ENCODE results near the gene NTN1.
"Not testable (repeated sequence)": the region's sequence is repeated elsewhere in the genome, so short reads cannot be mapped to it uniquely, and the experiment has no call there.

Gene NTN1

DNA sequence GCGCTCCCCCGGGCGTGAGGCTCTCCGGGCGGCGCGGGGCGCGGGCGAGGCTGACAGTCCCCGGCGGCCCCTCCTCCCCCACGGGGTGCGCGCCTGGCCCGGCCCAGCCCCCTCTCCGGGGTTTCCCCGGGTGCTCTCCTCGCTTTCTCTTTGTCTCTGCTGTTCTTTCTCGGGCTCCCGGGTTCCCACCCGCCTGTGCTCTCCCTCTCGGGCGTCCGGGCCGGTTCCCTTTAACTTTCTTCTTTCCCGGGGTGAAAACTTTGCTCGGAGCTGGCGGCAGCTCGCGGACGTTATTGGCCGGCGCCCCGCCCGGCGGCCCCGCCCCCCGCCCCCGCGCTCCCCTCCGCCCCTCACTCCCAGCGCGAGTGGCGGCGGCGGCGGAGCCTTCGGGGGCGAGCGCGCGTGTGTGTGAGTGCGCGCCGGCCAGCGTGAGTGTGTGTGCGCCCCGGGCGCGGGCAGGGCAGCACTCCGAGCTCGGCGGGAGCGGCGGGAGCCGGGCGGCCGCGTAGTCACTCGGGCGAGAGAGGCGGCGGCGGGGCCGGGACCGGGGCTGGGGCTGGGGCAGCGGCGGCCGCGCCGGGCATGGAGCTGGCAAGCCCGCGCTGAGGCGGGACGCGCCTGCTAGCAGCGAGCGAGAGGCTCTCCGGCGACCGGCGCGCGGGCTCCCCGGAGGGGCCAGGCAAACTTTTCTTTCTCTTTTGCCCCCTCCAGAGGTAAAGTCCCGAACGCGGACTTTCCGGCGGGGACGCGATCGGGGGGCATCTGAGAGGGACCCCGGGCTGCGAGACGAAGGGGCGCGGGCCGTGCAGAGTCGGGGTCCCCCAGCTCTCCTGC is at the start of gene NTN1:
TSS of gene NTN1 (plus strand) at position 353 of the 834 bp plus-strand sequence. CDS start 864 bp downstream, outside the sequence.
- DNase-seq, result no peak

DNA sequence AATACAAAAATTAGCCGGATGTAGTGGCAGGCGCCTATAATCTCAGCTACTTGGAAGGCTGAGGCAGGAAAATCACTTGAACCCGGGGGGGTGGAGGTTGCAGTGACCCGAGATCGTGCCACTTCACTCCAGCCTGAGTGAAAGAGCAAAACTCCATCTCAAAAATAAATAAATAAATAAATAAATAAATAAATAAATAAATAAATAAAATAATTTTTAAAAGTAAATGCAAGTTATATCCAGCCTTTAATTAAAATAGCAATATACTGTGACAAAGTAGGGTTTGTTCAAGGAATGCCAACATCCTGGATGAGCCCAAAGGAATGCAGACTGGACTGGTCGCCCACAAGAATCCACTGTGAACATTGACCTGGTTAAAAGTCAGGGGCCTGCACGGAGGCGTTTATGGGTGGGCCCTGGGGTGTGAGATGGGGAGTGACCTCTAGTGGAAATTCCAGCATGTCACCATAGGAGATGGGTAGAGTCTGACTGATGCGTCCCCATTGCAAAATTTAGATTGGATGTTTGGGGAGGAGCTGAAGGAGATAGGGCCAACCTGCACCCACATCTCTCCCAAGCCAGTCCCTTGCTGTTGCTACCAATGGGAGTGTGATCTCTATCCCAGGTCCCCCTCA is 46.1 kb upstream of the NTN1 start:
- no peak for DNase-seq

DNA sequence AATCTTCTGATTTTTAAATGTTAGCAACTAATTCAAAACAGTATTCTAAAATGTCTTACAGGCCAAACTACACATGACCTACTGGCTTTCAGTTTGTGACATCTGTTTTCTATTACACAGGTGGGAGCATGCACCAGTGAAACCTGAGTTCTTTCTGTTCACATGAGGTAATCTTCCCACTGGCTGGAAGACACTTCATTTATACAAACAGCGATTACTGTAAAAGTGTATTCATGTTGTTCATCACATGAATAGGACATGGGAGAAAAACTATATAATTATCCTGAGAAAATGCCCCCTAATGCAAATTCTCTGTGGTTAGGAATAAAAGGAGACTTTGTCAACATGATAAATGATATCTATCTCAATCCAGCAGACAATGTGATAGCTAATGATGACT is 44.7 kb upstream of the NTN1 start:
- no peak for DNase-seq

DNA sequence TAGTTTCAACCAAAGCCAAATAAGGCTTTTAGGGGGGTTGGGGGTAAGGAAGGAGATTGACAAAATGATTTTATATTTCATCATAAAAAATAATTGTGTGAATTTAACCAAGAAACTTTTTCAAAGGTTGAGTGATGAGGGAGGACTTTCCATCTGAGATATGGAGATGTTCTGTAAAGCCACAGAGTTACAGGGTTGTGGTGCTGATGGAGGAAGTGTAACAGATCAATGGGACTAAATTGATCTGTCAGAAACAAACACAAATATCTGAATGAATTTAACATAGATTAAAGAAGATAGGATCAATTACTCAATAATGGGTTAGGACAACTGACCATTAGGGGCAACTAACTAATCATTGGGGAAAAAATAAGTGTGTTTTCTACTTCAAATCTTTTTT is 41.6 kb upstream of the NTN1 start:
- no peak for DNase-seq

- no peak for DNase-seq
Measured at GRCh38 chr17:8981443-8981842, 39.9 kb upstream of the NTN1 start.

DNA sequence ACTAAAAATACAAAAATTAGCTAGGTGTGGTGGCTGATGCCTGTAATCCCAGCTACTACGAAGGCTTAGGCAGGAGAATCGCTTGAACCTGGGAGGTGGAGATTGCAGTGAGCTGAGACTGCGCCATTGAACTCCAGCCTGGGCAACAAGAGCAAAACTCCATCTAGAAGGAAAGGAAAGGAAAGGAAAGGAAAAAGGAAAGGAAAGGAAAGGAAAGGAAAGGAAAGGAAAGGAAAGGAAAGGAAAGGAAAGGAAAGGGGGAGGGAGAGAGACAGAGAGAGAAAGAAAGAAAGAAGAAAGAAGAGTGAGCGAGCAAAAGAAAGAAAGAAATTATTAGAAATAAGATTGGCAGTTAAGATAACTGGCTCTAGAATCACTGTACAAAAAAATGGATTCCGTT is 37.1 kb upstream of the NTN1 start:
- not testable (repeated sequence) for DNase-seq

DNA sequence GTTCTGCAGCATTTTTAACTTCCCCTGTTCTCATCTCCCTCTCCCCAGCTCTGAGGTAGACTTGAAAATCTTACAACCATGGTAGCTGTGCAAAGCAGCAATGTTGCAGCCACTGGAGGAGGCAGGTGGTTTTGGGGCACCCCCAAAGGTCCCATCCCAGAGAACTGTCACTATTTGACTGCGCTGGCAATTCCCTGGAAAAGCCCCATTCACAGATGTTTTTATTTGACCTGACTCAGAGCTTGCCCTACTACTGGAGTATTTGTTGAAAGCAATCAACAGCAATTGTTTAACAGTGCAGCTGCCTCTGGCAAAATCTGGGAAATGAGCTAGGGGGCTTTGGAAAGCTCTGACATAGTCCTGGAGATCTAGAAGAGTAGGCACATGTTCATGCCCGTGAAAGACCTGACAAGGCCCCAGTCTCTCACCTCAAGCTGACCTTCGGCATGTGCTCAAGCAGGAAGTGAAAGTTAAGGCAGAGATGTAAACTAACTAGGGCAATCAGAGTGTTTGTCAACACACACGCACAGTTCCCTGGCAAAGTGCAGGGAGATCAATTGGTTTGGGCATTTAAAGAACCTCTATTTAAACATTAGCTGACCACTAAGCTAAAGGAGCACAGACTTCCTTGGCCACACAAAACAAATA is 36.1 kb upstream of the NTN1 start:
- DNase-seq, result no peak

GRCh38 chr17:8986295-8986694 is 35.0 kb upstream of the NTN1 start:
- no peak for DNase-seq

- not testable (repeated sequence) for DNase-seq
Measured at GRCh38 chr17:8988263-8988935, 32.9 kb upstream of the NTN1 start.

DNA sequence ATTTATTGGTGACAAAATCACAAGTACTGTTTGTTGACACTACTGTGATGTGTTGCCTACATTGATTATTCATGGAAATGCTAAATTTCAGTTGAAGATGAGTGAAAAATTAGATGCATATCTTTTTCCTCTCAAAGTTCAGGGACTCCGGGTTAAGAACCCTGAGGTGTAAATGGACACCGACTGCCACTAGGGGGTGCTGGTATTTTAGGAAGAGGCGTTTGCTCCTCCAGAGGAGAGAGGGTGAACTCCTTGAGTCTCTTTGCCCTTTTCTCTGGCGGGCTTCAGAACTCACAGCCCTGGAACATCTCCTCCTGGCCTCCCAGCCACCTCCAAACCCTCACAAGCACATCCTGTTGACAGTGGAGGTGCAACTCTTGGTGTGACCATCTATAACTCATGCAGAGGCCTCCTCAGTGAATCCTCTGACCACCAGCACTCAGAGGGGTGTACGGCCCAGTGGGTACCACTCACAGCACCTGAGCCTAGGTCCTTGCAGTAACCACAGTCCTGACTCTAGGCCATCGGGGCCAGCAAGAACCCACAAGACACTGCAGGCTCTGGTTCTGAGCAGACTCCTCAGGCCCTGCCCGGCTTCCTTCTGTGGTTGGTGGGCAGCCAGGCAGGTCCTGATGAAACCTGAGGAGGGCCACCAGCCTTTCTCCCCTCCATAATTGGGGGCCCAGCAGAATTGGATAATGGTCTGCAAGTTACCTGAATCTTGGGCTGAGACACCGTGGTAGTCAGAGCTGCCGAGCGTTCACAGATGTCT is 29.6 kb upstream of the NTN1 start:
- no peak for DNase-seq

DNA sequence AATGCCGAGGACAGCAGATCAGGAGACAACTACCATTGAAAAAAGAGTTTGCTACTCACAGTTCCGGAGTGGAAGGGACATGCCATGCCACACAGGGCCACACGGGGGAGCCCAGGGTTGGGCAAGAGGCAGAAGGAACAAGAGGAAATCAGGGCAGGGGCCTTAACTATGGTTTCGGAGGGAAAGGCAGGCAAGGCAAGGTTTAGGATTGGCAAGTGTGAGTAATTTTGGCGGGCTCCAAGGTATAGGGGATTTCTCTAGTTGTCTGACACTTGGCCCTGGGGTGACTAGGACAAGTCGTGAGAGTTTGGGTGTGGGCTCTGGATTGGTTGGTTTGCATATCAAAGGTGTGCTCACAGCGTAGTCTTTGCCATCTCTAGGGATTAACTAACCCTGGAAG is 27.0 kb upstream of the NTN1 start:
- DNase-seq, result no peak

GRCh38 chr17:8995711-8996110 is 25.6 kb upstream of the NTN1 start:
- no peak for DNase-seq

DNA sequence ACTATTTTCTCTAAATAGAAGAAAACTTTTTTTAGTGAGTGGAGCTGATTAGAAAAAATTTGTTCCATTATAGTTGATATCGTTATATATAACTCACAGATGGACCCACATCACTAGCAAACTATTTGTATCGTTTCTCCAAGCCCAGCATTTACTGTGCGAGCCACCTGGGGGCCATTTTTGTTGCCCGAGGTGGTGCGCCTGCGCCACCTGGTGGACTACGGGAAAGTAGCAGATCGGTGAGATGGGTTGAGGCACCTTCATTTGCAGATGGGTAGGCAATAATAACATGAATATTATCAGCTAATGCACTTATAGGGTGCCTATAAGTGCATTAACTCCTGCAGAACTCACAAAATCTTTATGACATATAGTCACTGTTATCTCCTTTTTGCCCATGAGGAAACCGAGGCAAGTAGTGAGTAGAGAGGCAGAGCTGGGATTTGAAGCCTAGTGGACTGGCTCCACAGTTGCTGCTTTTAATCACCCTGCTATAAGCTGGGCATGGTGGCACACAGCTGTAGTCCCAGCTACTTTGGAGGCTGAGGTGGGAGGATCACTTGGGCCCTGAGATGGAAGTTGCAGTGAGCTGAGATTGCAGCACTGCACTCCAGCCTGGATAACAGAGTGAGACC is 23.2 kb upstream of the NTN1 start:
- DNase-seq, result no peak

- DNase-seq, result no peak
Measured at GRCh38 chr17:9001559-9001958, 19.8 kb upstream of the NTN1 start.

DNA sequence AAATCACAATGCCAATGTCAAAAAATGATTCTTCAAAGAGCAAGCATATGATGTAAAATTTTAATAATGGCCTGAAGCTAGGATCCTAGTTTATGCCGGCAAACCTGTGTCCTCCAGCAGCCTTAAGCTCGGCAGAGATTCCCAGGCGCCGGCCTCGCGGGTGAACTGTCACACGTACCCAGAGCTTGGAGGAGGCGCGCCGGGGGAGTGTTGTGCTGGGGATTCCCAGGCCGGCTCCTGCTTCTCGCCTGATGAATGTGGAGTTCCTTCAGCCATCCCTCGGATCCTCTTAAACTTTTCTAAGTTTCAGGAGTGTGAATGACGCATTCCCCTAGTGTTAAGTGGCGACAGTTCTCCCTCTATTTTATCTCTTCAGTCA is 19.1 kb upstream of the NTN1 start:
- no peak for DNase-seq

DNA sequence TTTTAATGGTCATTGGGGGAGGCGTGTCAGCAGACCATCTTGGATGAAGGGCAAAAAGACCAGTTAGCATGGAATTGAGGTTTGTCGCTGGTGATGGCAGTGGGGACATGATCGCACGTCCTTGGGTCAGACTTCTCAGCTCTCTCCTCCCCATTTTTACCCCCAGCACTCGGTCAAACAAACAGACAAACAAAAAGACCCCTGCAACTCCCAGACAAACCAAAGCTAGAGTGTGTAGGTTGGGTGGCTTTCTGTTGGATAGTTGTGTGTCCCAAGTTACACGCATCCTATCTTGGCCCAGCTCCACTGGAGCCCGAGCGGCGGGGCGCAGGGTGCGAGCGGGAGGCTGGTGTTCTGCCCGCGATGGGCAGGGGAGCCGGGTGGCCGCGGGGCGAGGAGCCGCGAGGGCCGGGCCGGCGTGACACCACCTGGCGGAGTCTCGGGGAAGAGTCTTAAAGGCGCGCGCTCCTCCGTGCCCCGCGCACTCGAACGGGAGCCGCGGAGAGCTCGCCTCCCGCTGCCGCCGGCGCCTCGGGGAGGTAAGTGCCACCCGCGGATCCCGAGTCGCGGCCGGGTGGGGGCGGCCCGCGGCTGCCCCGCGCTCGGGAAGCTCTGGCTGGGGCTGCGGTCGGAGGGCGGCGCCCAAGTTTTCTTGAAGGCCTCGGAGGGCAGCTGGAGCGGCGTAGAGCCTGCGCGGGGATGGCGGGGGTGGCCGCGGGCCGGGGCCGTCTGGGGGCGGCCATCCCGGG is 18.5 kb upstream of the NTN1 start:
- DNase-seq, result no peak

DNA sequence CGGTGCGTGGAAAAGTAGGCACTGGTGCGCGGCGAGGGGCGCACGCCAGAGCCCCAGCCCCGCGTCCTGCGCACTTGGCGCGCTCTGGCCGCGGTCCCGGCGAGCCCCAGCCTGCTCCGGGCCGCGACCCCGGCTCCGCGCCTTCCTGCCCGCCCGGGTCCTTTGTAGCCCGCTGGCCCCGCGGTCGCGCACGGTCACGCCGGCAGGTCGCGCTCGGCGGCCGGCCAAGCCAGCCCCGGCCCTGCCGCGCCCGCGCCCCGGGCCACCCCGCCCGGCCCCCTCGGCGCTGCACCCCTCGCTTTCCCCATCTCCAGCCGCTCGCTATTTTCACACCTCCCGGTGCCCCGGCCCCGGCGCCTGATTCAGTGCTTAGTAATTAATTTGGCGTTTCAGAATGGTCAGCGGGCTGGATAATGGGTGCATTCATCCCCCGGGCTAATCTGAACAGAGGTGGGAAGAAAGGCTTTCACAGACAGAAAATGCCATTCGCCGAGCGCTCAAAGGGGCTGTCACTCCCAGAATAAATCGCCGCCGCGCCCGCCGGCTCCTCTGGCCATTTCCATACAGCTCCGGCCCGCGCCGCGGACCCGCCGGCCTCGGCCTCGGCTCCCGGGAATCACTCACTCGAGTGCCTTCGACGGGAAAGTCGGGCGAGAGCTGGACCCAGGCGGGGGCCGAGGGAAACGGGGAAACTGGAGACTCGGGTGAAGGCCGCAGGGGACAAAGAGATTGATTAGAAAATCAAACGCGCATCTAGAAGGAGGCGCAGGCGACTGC is 17.8 kb upstream of the NTN1 start:
- DNase-seq, result no peak

DNA sequence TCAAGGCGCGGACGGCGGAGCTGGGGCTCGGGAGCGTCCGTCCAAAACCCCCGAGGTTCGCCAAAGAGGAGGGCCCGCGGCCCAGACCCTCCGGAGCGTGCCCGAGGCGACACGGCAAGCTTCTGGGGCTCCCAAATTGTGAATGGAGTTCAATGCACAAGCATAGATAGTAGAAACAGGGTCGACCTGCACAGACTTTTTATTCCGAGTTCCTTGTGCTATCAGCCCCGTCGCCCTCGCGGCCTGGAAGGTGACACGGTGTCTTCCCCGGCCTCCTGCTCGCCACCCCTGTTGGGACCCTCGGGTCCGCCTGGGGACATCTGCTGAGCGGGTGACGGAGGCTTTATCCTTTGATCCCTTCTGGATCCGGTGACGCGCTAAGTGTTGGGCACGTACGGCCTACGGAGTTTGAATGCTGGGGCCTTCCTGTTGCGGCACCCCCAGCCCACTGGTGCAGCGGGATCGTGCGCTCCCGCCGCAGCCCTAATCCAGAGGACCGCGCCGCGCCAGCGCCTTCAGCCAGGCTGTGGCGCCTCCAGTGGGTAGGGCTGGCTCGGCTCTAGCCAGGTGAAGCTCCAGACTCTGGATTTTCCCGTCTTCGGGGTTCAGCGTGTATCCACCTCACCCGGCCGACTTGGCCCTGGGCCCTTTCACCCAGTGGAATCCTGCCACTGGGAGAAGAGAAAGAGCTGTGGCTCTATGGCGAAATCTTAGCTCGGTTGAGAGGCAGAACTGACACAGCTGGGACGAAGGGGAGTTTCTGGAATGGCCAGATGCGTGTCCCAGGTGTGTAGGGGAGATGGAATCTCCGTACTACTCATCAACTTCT is 17.0 kb upstream of the NTN1 start:
- DNase-seq, result no peak

DNA sequence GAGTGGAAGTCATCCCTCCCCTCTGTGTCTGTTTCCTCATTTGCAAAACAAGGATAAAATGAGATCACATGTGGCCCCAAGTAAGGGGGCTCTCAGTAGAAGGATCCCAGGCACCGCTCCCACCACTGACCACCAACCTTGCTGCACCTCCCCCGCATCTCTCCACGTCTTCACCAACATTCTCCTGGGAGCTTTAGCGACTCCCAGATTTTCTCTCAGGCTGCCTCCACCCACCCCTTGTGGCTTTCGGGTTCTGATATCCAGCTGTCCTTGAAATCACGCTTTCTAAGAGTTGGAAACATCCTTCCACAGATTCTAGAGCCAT is 16.4 kb upstream of the NTN1 start:
- no peak for DNase-seq

All from KG1 (cell line).